ENCODE results near the gene SLC23A1.

DNA sequence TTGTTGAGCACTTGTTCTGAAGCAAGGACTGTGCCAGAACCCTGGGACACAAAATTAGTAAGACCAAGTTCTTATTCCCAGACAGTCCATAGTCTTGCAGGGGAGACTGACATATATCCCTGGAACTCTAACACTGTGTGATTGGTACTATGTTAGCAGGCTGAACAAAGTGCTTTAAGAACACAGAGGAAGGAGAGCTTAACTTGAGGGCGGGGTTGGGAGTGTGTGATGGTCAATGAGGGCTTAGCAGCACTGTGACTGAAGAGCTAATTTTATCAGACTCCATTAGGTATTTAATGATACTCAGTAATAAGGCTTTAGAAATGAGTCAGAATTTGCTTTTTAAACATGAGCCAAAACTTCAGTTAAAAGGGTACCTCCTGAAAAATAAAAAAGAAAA, 35.7 kb upstream of the SLC23A1 start:
- TF ChIP-seq, protein P1, sequence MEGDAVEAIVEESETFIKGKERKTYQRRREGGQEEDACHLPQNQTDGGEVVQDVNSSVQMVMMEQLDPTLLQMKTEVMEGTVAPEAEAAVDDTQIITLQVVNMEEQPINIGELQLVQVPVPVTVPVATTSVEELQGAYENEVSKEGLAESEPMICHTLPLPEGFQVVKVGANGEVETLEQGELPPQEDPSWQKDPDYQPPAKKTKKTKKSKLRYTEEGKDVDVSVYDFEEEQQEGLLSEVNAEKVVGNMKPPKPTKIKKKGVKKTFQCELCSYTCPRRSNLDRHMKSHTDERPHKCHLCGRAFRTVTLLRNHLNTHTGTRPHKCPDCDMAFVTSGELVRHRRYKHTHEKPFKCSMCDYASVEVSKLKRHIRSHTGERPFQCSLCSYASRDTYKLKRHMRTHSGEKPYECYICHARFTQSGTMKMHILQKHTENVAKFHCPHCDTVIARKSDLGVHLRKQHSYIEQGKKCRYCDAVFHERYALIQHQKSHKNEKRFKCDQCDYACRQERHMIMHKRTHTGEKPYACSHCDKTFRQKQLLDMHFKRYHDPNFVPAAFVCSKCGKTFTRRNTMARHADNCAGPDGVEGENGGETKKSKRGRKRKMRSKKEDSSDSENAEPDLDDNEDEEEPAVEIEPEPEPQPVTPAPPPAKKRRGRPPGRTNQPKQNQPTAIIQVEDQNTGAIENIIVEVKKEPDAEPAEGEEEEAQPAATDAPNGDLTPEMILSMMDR (conservative IDR thresholded peaks at IDR 0.05; ENCODE audit: low read depth, low read length), result no peak
- TF ChIP-seq EZH2 (IDR thresholded peaks at IDR 0.05; ENCODE audit: borderline replicate concordance, low read depth, low read length, poor library complexity, severe bottlenecking), result no peak

All from A673 (cell line).